Right lobe of liver (tissue), 6 donors: ENCODE measurements around the gene SMG7. TPM values are rescaled to one million over a fixed set of nuclear protein-coding genes. Genes with fewer than 3 reads are reported as not detected.

Experiments used
- ATAC-seq, 4 donors: fragments of 200-7000 bp; cut with Tn5 transposase; one replicate each; pipeline ENCODE4 v1.9.1; 2020; ENCODE audit warnings: mild to moderate bottlenecking in 4 of 4, moderate library complexity in 4 of 4
- DNase-seq, 3 donors: peaks; one replicate each; pipeline ENCODE4 v3.0.0-alpha.2; 2020
- H3K27ac ChIP-seq, 3 donors: fragments of 200-600 bp; one replicate each; pipeline ENCODE4 v1.8.0; 2022
- H3K27me3 ChIP-seq, 2 donors: fragments of 200-600 bp; one replicate each; pipeline ENCODE4 v1.8.0; 2022
- H3K36me3 ChIP-seq, 4 donors: fragments of 200-600 bp; sonication (generic) in 1 of 4; one replicate each; pipeline versions ENCODE4 v1.5.1 to v1.8.0; 2017 to 2022; ENCODE audit warnings: control low read depth in 1 of 4
- H3K4me1 ChIP-seq, 4 donors: fragments of 200-600 bp; sonication (generic) in 1 of 4; one replicate each; pipeline versions ENCODE4 v1.5.1 to v1.8.0; 2017 to 2022; ENCODE audit warnings: control low read depth in 1 of 4
- H3K4me3 ChIP-seq, 3 donors: fragments of 200-600 bp; one replicate each; pipeline ENCODE4 v1.8.0; 2022
- H3K9me3 ChIP-seq, 4 donors: fragments of 200-600 bp; sonication (generic) in 1 of 4; one replicate each; pipeline versions ENCODE4 v1.5.1 to v1.8.0; 2017 to 2022; ENCODE audit warnings: control low read depth in 1 of 4
- POLR2A ChIP-seq: fragments of 450-650 bp; IDR thresholded peaks from one replicate; pipeline ENCODE4 v1.6.1; 2017; ENCODE audit warnings: antibody characterized with exemption, mild to moderate bottlenecking
- WGBS: methylation state at CpG from one replicate; pipeline ENCODE4 v1.1.6; 2018; ENCODE audit warnings: low coverage, low lambda C conversion rate; ENCODE audit not compliant: insufficient coverage; ENCODE audit errors: missing lambda C conversion rate; 5-methylcytosine and 5-hydroxymethylcytosine counted together
- intact Hi-C, 2 donors: fragments of 100-400 bp; cut with DNase I; formaldehyde crosslinking; loops; one replicate each; pipeline versions ENCODE4 v1.11.2 to v1.14.1; 2022
- total RNA-seq, 6 experiments: library from RNA; depleted of rRNA in 2 of 6; stranded (reverse); fragments of >200 nt in 2 of 6; fragmentation: NEBNext Ultra II Directional in 3 of 6; extraction: Animal tissue kit (Norgen Biotek cat#: 25700) in 3 of 6; gene quantifications; one replicate each; pipeline versions ENCODE4 v1.1.0 to v1.2.4, GENCODE V29; 2016 to 2023
- TF ChIP-seq, protein P1 (sequence below), 4 donors: fragments of 200-600 bp in 3 of 4; fragments of 450-650 bp in 1 of 4; IDR thresholded peaks; one replicate each; pipeline versions ENCODE4 v1.5.1 to v1.8.0; 2016 to 2022; ENCODE audit warnings: antibody characterized with exemption in 4 of 4, mild to moderate bottlenecking in 2 of 4
- donor health status: DM: no; HTN: yes; CAD: no.
- donor health status: DM: no; HTN: no; CAD: no.
- donor health status: DM: no; HTN: no; CAD: no.
- donor health status: DM: no; HTN: yes; CAD: no.
- donor health status: DM: no; HTN: yes; CAD: no.

SMG7 gene
- total RNA-seq, 6 experiments from 2014 or later, result 23.5 to 35.3 (median 25.2) TPM

DNA sequence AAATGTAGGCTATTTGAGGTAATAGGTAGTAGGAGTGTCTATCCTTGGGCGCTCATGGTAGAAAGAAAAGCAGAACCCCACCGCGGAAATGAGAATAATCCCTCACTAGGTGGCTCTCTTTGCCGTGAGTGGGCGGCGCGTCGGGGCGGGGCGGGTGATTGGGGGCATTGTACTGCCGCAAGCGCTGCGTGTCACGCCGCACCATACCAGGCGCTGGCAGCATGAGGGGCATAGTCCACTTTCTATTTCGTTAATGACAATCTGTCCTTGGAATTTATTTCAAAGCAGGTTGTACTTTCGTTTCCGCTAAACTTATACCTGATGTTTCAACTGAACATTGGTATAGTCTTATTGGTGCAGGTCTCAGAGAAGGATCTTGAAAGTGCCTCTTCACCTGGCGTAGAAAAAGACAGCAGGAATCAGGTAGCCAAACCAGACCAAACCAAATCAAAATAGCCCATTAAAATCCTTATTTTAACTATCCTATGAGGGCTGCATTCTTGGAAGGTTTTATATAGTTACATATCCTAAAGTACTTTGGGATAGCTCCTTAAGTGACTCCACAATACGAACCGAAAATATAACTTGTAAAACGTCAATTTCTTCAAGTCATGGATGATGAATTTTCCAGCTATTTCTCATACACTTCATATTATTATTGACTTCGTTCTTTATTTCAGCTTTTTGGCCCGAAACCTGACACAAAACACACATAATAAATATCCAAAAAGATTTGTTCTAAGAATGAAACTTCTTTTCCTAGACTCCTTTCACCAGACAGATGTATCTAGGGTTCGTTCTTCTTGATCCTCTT lies 1.9 kb upstream of the SMG7 start:
- ATAC-seq (peak; percentile 62 to 79 (median 69)), DNase-seq (peak; percentile 95)
- peak overlapping the region; percentile 67 to 95 (median 91) for H3K4me3 ChIP-seq
- intact Hi-C loops, result loop anchor here (5.0 to 10.0 kb wide), 2 partner anchors 72 to 164 kb away; partner anchors contain the start of gene ARPC5 (in 1 of the 2)
- H3K36me3 ChIP-seq, result no peaks in the 10 kb centered on the region
- peak overlapping the region; percentile 92 to 98 (median 98) for H3K27ac ChIP-seq
- TF ChIP-seq, protein P1, sequence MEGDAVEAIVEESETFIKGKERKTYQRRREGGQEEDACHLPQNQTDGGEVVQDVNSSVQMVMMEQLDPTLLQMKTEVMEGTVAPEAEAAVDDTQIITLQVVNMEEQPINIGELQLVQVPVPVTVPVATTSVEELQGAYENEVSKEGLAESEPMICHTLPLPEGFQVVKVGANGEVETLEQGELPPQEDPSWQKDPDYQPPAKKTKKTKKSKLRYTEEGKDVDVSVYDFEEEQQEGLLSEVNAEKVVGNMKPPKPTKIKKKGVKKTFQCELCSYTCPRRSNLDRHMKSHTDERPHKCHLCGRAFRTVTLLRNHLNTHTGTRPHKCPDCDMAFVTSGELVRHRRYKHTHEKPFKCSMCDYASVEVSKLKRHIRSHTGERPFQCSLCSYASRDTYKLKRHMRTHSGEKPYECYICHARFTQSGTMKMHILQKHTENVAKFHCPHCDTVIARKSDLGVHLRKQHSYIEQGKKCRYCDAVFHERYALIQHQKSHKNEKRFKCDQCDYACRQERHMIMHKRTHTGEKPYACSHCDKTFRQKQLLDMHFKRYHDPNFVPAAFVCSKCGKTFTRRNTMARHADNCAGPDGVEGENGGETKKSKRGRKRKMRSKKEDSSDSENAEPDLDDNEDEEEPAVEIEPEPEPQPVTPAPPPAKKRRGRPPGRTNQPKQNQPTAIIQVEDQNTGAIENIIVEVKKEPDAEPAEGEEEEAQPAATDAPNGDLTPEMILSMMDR (IDR thresholded peaks at IDR 0.05), result peak; percentile 38 to 63 (median 51)
- TF ChIP-seq POLR2A, result peak; percentile 90
- H3K9me3 ChIP-seq, result no peaks in the 10 kb centered on the region
- no peaks in the 10 kb centered on the region for H3K27me3 ChIP-seq
- H3K4me1 ChIP-seq, result peaks cover 0 to 32% (median 5%) of the 10 kb centered on the region in 4 donors
- under 1% methylated on average over 25 of the region's 26 CpGs for WGBS

DNA sequence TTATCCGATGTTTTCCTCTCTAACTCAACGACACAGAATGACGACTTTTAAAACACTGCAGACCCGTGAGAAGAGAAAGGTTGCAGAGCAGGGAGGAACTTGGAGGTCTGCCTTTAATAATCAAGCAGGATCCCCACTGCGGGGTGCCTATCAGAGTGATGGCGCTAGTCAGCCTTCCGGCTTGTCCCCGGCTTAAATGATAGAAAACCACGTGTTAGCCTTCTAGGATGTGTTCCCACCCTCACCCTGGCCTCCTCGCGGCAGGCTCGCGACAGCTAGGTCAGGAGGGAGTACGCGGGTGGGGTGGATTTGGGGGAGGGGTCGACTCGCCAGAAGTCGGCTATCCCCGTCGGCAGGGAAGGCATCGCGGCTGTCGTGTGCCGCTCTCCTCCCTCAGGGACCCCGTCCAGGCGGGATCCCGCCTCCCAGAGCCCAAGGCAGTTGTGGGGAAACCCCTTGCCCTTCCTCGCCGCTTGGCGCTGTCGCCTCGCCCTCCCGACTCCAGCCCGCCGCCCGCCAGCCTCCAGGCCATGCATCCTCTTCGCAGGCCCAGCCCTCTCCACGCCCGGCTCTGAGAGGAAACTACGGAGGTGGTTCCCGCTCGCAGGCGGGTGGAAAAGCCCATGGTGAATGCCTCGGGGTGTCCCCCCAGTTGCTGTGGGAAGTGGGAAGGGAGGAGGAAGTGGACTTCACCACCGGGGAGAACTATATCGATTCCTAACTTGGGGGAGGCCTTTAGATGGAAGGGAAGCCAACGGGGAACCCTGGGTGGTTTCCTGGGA lies 1.1 kb upstream of the SMG7 start:
- DNase-seq (peak; percentile 78 to 87 (median 81)), ATAC-seq (peak; percentile 40 to 52 (median 46))
- TF ChIP-seq POLR2A, result peak; percentile 61
- TF ChIP-seq, protein P1 (IDR thresholded peaks at IDR 0.05), result no peak
- no peaks in the 10 kb centered on the region for H3K36me3 ChIP-seq
- peak overlapping the region; percentile 67 to 95 (median 91) for H3K4me3 ChIP-seq
- H3K27me3 ChIP-seq, result no peaks in the 10 kb centered on the region
- peaks cover 0 to 35% (median 5%) of the 10 kb centered on the region in 4 donors for H3K4me1 ChIP-seq
- 0% methylated on average over 17 of the region's 47 CpGs for WGBS
- no peaks in the 10 kb centered on the region for H3K9me3 ChIP-seq
- intact Hi-C loops, result loop anchor here (5.0 to 10.0 kb wide), 2 partner anchors 71 to 164 kb away; partner anchors contain the start of gene ARPC5 (in 1 of the 2)
- peak overlapping the region; percentile 92 to 98 (median 98) for H3K27ac ChIP-seq

DNA sequence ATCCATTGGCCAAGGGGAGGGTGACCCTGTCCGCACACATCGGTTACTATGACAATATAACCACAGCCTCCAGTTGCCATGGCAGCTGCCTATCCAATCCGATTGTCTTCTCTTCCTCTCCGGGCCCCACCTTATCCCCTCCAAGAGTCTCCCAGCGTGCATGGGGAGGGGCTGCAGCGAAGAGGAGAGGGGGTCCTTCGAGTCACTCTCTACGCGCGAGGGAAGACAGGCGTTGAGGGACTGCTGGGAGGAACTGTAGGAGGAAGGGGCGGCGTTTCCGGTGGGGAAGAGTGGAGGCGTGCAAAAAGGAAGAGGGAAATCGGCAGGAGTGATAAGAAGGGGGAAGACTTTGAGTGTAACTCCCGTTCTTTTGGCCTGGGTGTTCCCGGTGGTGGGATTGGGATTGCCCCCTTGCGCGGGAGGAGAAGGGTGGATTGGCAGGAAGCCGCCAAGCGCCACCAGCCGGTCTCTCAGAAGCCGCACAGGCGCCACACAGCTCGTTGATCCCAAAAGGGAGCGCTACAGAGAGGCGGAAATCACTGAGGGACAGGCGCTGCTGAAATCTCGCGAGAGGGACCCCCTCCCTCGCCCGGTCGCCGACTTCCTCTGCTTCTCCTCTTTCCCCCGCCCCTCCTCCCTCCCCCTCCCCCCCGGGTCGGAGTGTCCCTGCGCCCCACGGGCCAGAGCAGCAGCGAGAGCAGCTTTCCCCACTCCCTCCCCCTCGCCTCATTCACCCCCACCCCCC lies 384 bp upstream of the SMG7 start:
- peak overlapping the region; percentile 92 to 98 (median 98) for H3K27ac ChIP-seq
- DNase-seq (peak; percentile 98 to 99 (median 99)), ATAC-seq (peak; percentile 73 to 85 (median 79))
- no peaks in the 10 kb centered on the region for H3K36me3 ChIP-seq
- WGBS, result under 1% methylated on average over 32 of the region's 42 CpGs
- peak overlapping the region; percentile 67 to 95 (median 91) for H3K4me3 ChIP-seq
- H3K27me3 ChIP-seq, result no peaks in the 10 kb centered on the region
- no peaks in the 10 kb centered on the region for H3K9me3 ChIP-seq
- intact Hi-C loops, result loop anchor here (5.0 to 10.0 kb wide), 2 partner anchors 70 to 163 kb away; partner anchors contain the start of gene ARPC5 (in 1 of the 2)
- H3K4me1 ChIP-seq, result peaks cover 0 to 35% (median 5%) of the 10 kb centered on the region in 4 donors
- TF ChIP-seq, protein P1 (IDR thresholded peaks at IDR 0.05), result peak in 1 of 4 donors; percentile 11
- TF ChIP-seq POLR2A, result no peak

DNA sequence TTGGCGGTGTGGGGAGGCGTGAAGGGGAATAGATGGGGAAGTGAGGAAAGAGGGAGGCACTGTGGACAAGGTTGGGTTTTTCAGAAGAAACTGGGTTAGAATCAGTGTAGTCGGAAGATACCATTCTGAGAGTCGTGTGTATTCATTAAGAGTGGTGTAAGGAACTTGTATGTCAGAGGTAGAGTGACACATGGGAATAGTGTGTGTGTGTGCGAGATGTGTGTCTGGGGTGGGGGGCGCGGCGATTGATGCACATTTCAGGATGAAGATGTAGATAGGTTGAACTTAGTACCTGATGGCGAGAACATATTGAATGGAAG lies 878 bp downstream of the SMG7 start:
- WGBS, result 20% methylated on average over 9 of the region's 9 CpGs
- Histone ChIP-seq H3K9me3 (no peaks in the 10 kb centered on the region), H3K27me3 (no peaks in the 10 kb centered on the region), H3K4me1 (peaks cover 0 to 29% (median 2%) of the 10 kb centered on the region in 4 donors), H3K4me3 (peak overlapping the region; percentile 67 to 95 (median 91)), H3K27ac (no peak overlapping the region), H3K36me3 (no peaks in the 10 kb centered on the region)
- ATAC-seq (no peak), DNase-seq (no peak)
- no peak for TF ChIP-seq POLR2A
- TF ChIP-seq, protein P1 (IDR thresholded peaks at IDR 0.05), result no peak
- intact Hi-C loops, result loop anchor here (5.0 to 10.0 kb wide), 2 partner anchors 69 to 162 kb away; partner anchors contain the start of gene ARPC5 (in 1 of the 2)
